NCI-H146 treated with DMSO at 0.1 percent for 48 hours (cell line): ENCODE results near the gene PTAFR.

Experiments used
- DNase-seq: peaks from one replicate; lab custom pipeline; 2025; ENCODE audit not compliant: unreplicated experiment; lab: John Stamatoyannopoulos, UW

The PTAFR gene

GRCh38 chr1:28122183-28122582 lies 54.3 kb downstream of the PTAFR start:
- no peak for DNase-seq

GRCh38 chr1:28119556-28119955 lies 56.9 kb downstream of the PTAFR start:
- DNase-seq = no peak

- no peak for DNase-seq
Measured at GRCh38 chr1:28118640-28119307, 57.7 kb downstream of the PTAFR start.

- no peak for DNase-seq
Measured at GRCh38 chr1:28115267-28115666, 61.2 kb downstream of the PTAFR start.

GRCh38 chr1:28114844-28115243 lies 61.6 kb downstream of the PTAFR start:
- DNase-seq = no peak

- DNase-seq = no peak
Measured at GRCh38 chr1:28113242-28113572, 63.3 kb downstream of the PTAFR start.

GRCh38 chr1:28112388-28113241 lies 63.9 kb downstream of the PTAFR start:
- no peak for DNase-seq

GRCh38 chr1:28111157-28111556 lies 65.3 kb downstream of the PTAFR start:
- no peak for DNase-seq

GRCh38 chr1:28110555-28110954 lies 65.9 kb downstream of the PTAFR start:
- no peak for DNase-seq

- no peak for DNase-seq
Measured at GRCh38 chr1:28109639-28110038, 66.9 kb downstream of the PTAFR start.

GRCh38 chr1:28108001-28108400 lies 68.5 kb downstream of the PTAFR start:
- DNase-seq = no peak

- no peak for DNase-seq
Measured at GRCh38 chr1:28104866-28105467, 71.5 kb downstream of the PTAFR start.

- DNase-seq = no peak
Measured at GRCh38 chr1:28102189-28102588, 74.3 kb downstream of the PTAFR start.

GRCh38 chr1:28099050-28099769 lies 77.3 kb downstream of the PTAFR start:
- DNase-seq = no peak
